IMR-90 (cell line): ENCODE results near the gene PITPNC1. TPM values are rescaled to one million over a fixed set of nuclear protein-coding genes. Genes with fewer than 3 reads are reported as not detected.

Experiments
- ATAC-seq: fragments of 200-7000 bp; cut with Tn5 transposase; 2 replicates; pipeline ENCODE4 v1.9.1; 2020; ENCODE audit warnings: low read depth, mild to moderate bottlenecking, moderate library complexity
- BruUV-seq: library from RNA; stranded (reverse); fragments of 400-500 nt; replicated peaks from 2 replicates; lab custom pipeline; 2021; lab: Mats Ljungman, UMichigan
- CTCF ChIA-PET: fragments of 300-600 bp; formaldehyde crosslinking; extraction: SDS; loops from one replicate; lab custom pipeline; 2021; ENCODE audit warnings: antibody characterized with exemption; lab: Yijun Ruan, JAX
- POLR2A ChIA-PET: fragments of 300-600 bp; sonication (Branson Sonifier 250); formaldehyde crosslinking; loops from one replicate; lab custom pipeline; 2022; ENCODE audit warnings: antibody characterized with exemption; ENCODE audit not compliant: unreplicated experiment; lab: Charles Lee
- DNase-seq: peaks from one replicate; pipeline ENCODE4 v3.0.0; 2013
- H2AFZ ChIP-seq: replicated peaks from 2 replicates; pipeline ENCODE3; 2013; ENCODE audit warnings: low read length, mild to moderate bottlenecking; ENCODE audit not compliant: poor library complexity
- H2AK5ac ChIP-seq: 2 replicates; pipeline ENCODE4 v1.6.1; 2013; ENCODE audit warnings: low read depth, low read length, inconsistent platforms
- H2AK9ac ChIP-seq: replicated peaks from 2 replicates; pipeline ENCODE3; 2013; ENCODE audit warnings: mild to moderate bottlenecking, low read depth, low read length, moderate library complexity; ENCODE audit not compliant: poor library complexity
- H2BK120ac ChIP-seq: 2 replicates; pipeline ENCODE4 v1.6.1; 2013; ENCODE audit warnings: low read depth, low read length, inconsistent platforms
- H2BK15ac ChIP-seq: 3 replicates; pipeline ENCODE4 v1.6.1; 2013; ENCODE audit warnings: low read depth, low read length, inconsistent platforms
- H2BK20ac ChIP-seq: 2 replicates; pipeline ENCODE4 v1.6.1; 2013; ENCODE audit warnings: low read depth, mild to moderate bottlenecking, inconsistent platforms, low read length, moderate library complexity
- H2BK5ac ChIP-seq: 2 replicates; pipeline ENCODE4 v1.6.1; 2013; ENCODE audit warnings: mild to moderate bottlenecking, low read depth, low read length, inconsistent platforms; ENCODE audit not compliant: poor library complexity, severe bottlenecking
- H3K14ac ChIP-seq: replicated peaks from 2 replicates; pipeline ENCODE4 v1.6.1; 2013; ENCODE audit warnings: low read depth, low read length, inconsistent platforms
- H3K18ac ChIP-seq: 2 replicates; pipeline ENCODE4 v1.6.1; 2013; ENCODE audit warnings: low read depth, low read length, control low read depth
- H3K23ac ChIP-seq: 2 replicates; pipeline ENCODE4 v1.6.1; 2013; ENCODE audit warnings: low read depth, low read length, inconsistent platforms
- H3K27ac ChIP-seq: 2 replicates; pipeline ENCODE4 v1.5.1; 2013; ENCODE audit warnings: mild to moderate bottlenecking, control low read depth, low read length; ENCODE audit not compliant: insufficient read depth
- H3K27me3 ChIP-seq: 2 replicates; pipeline ENCODE4 v1.6.1; 2013; ENCODE audit warnings: low read length; ENCODE audit not compliant: control insufficient read depth, insufficient read depth
- H3K36me3 ChIP-seq: 2 replicates; pipeline ENCODE4 v1.6.1; 2013; ENCODE audit warnings: low read length, mixed read lengths; ENCODE audit not compliant: control insufficient read depth, insufficient read depth
- H3K4ac ChIP-seq: 2 replicates; pipeline ENCODE4 v1.6.1; 2013; ENCODE audit warnings: low read depth, low read length, inconsistent platforms
- H3K4me1 ChIP-seq: 2 replicates; pipeline ENCODE4 v1.6.1; 2013; ENCODE audit warnings: low read length, mixed read lengths; ENCODE audit not compliant: control insufficient read depth, insufficient read depth
- H3K4me2 ChIP-seq: 2 replicates; pipeline ENCODE4 v1.6.1; 2013; ENCODE audit warnings: low read depth, mild to moderate bottlenecking, control low read depth, low read length, moderate library complexity
- H3K4me3 ChIP-seq: 2 replicates; pipeline ENCODE4 v1.5.1; 2013; ENCODE audit warnings: low read depth, mild to moderate bottlenecking, control low read depth, low read length, moderate library complexity; ENCODE audit not compliant: insufficient read depth
- H3K56ac ChIP-seq: 2 replicates; pipeline ENCODE4 v1.6.1; 2013; ENCODE audit warnings: low read length, inconsistent platforms; ENCODE audit not compliant: insufficient read depth; ENCODE audit errors: extremely low read depth
- H3K79me1 ChIP-seq, 2 experiments: 2 replicates each; pipeline ENCODE4 v1.6.1; 2013; ENCODE audit warnings: low read length in 2 of 2, inconsistent platforms in 1 of 2, low read depth in 1 of 2
- H3K9ac ChIP-seq: 2 replicates; pipeline ENCODE4 v1.6.1; 2013; ENCODE audit warnings: low read depth, low read length, control low read depth
- H3K9me1 ChIP-seq: 2 replicates; pipeline ENCODE4 v1.6.1; 2013; ENCODE audit warnings: low read length, inconsistent platforms; ENCODE audit not compliant: insufficient read depth
- H3K9me3 ChIP-seq: 2 replicates; pipeline ENCODE4 v1.6.1; 2013; ENCODE audit warnings: low read length; ENCODE audit not compliant: control insufficient read depth, insufficient read depth
- H4K20me1 ChIP-seq: 2 replicates; pipeline ENCODE4 v1.6.1; 2013; ENCODE audit warnings: low read length, inconsistent platforms; ENCODE audit not compliant: insufficient read depth
- H4K5ac ChIP-seq: 2 replicates; pipeline ENCODE4 v1.6.1; 2013; ENCODE audit warnings: mild to moderate bottlenecking, low read depth, low read length, control low read depth
- H4K8ac ChIP-seq, 2 experiments: 2 replicates each; pipeline ENCODE4 v1.6.1; 2013; ENCODE audit warnings: low read depth in 2 of 2, low read length in 2 of 2, control low read depth in 1 of 2, inconsistent platforms in 1 of 2
- H4K91ac ChIP-seq: 2 replicates; pipeline ENCODE4 v1.6.1; 2013; ENCODE audit warnings: low read depth, low read length, inconsistent platforms; ENCODE audit not compliant: insufficient read depth
- BHLHE40 ChIP-seq: fragments of 150-350 bp; IDR thresholded peaks from 2 replicates; pipeline ENCODE4 v1.6.1; 2016; ENCODE audit warnings: mild to moderate bottlenecking, low read depth, low read length
- CEBPB ChIP-seq: IDR thresholded peaks from 2 replicates; pipeline ENCODE4 v1.6.1; 2012; ENCODE audit warnings: low read depth, low read length, improper control_type of control experiment
- CHD1 ChIP-seq: IDR thresholded peaks from 2 replicates; pipeline ENCODE4 v1.6.1; 2012; ENCODE audit warnings: low read depth, low read length, improper control_type of control experiment
- CTCF ChIP-seq: conservative IDR thresholded peaks from 2 replicates; pipeline ENCODE4 v1.5.1; 2012; ENCODE audit warnings: mild to moderate bottlenecking, low read depth, low read length, improper control_type of control experiment
- ELK1 ChIP-seq: fragments of 150-350 bp; IDR thresholded peaks from 2 replicates; pipeline ENCODE4 v1.6.1; 2016; ENCODE audit warnings: low read depth, mild to moderate bottlenecking, low read length, moderate library complexity, borderline replicate concordance
- FOS ChIP-seq: fragments of 150-350 bp; IDR thresholded peaks from 2 replicates; pipeline ENCODE4 v1.6.1; 2016; ENCODE audit warnings: low read depth, low read length
- MAFK ChIP-seq: IDR thresholded peaks from 2 replicates; pipeline ENCODE4 v1.6.1; 2012; ENCODE audit warnings: low read depth, low read length, improper control_type of control experiment
- MAZ ChIP-seq: IDR thresholded peaks from 2 replicates; pipeline ENCODE4 v1.6.1; 2012; ENCODE audit warnings: low read depth, mild to moderate bottlenecking, low read length, improper control_type of control experiment, moderate library complexity, borderline replicate concordance
- MXI1 ChIP-seq: IDR thresholded peaks from 2 replicates; pipeline ENCODE4 v1.6.1; 2012; ENCODE audit warnings: low read depth, mild to moderate bottlenecking, low read length, moderate library complexity, borderline replicate concordance
- NFE2L2 ChIP-seq: fragments of 150-350 bp; IDR thresholded peaks from 2 replicates; pipeline ENCODE4 v1.6.1; 2016; ENCODE audit warnings: low read depth, mild to moderate bottlenecking, low read length
- POLR2A ChIP-seq: IDR thresholded peaks from 2 replicates; pipeline ENCODE4 v1.6.1; 2012; ENCODE audit warnings: mild to moderate bottlenecking, low read depth, low read length
- RAD21 ChIP-seq: IDR thresholded peaks from 2 replicates; pipeline ENCODE4 v1.6.1; 2012; ENCODE audit warnings: low read length, improper control_type of control experiment
- RCOR1 ChIP-seq: IDR thresholded peaks from 2 replicates; pipeline ENCODE4 v1.6.1; 2012; ENCODE audit warnings: mild to moderate bottlenecking, low read length, improper control_type of control experiment; ENCODE audit not compliant: insufficient replicate concordance
- RFX5 ChIP-seq: IDR thresholded peaks from 2 replicates; pipeline ENCODE4 v1.8.0; 2012; ENCODE audit warnings: low read depth, mild to moderate bottlenecking, low read length, moderate library complexity
- SMC3 ChIP-seq: fragments of 150-350 bp; IDR thresholded peaks from 2 replicates; pipeline ENCODE4 v1.6.1; 2016; ENCODE audit warnings: low read depth, mild to moderate bottlenecking, antibody characterized with exemption, low read length, moderate library complexity
- USF2 ChIP-seq: fragments of 150-350 bp; IDR thresholded peaks from 2 replicates; pipeline ENCODE4 v1.6.1; 2017; ENCODE audit warnings: mild to moderate bottlenecking, antibody characterized with exemption, low read length, low read depth
- WGBS, 2 experiments: methylation state at CpG; one replicate each; pipeline versions ENCODE4 v1.1.5 to v1.1.7; 2013; ENCODE audit warnings: missing lambda C conversion rate in 2 of 2; ENCODE audit not compliant: insufficient read length in 1 of 2; ENCODE audit errors: extremely low coverage in 2 of 2; 5-methylcytosine and 5-hydroxymethylcytosine counted together
- dilution Hi-C: fragments of 300-500 bp; cut with HindIII; formaldehyde crosslinking; loops from one replicate; pipeline ENCODE4 v1.14.3; 2018; ENCODE audit warnings: low sequenced_read_pairs; ENCODE audit not compliant: unreplicated experiment
- in situ Hi-C: fragments of 300-500 bp; cut with MboI; formaldehyde crosslinking; loops from 3 replicates; pipeline ENCODE4 v1.14.3; 2019; ENCODE audit warnings: low sequenced_read_pairs, inconsistent platforms, mixed read lengths
- intact Hi-C: fragments of 100-400 bp; cut with micrococcal nuclease; formaldehyde crosslinking; loops from 2 replicates; pipeline ENCODE4 v1.10.0; 2022
- polyA plus RNA-seq, 3 experiments: library from polyadenylated mRNA; depleted of rRNA; stranded (reverse); fragments of >200 nt; gene quantifications; 2 replicates each; pipeline ENCODE4 v1.2.3, GENCODE V29; 2012; ENCODE audit warnings: low replicate concordance in 1 of 3
- total RNA-seq: library from RNA; depleted of rRNA; stranded (reverse); fragments of >200 nt; gene quantifications from 2 replicates; pipeline ENCODE4 v1.2.3, GENCODE V29; 2012

PITPNC1 gene
- total and polyA plus RNA-seq, 2 of the 4 experiments (the other 2 are of a cell fraction), result 4.1 TPM

GRCh38 chr17:67511804-67512203 is 134.7 kb downstream of the PITPNC1 start:
- Histone ChIP-seq H2BK20ac (no peak overlapping the region), H3K27me3 (no peaks in the 10 kb centered on the region), H2BK5ac (no peak overlapping the region), H3K79me1 (peaks cover 16 to 30% of the 10 kb centered on the region in 2 experiments), H2BK120ac (no peak overlapping the region), H3K27ac (no peak overlapping the region), H2AK9ac (no peak overlapping the region), H3K4me3 (no peak overlapping the region), H3K18ac (no peak overlapping the region), H2BK15ac (no peak overlapping the region), H3K23ac (no peak overlapping the region), H3K9ac (no peak overlapping the region), H3K14ac (no peak overlapping the region), H2AK5ac (no peak overlapping the region), H4K91ac (no peak overlapping the region), H4K8ac (no peak overlapping the region), H3K9me1 (no peaks in the 10 kb centered on the region), H3K4ac (no peak overlapping the region), H4K20me1 (no peaks in the 10 kb centered on the region), H2AFZ (no peak overlapping the region), H3K9me3 (peaks cover 3% of the 10 kb centered on the region), H3K4me1 (no peaks in the 10 kb centered on the region), H3K56ac (no peak overlapping the region), H3K36me3 (no peaks in the 10 kb centered on the region), H4K5ac (no peak overlapping the region), H3K4me2 (no peak overlapping the region)
- in situ Hi-C loops (no loop called here), intact Hi-C loops (no loop called here), dilution Hi-C loops (no loop called here)
- no TSS peak for BruUV-seq
- DNase-seq (no peak), ATAC-seq (no peak)
- CTCF ChIA-PET, result interaction anchor here (0.7 kb wide), 1 partner anchor 83 kb away, joined by 3 read pairs; no protein-coding TSS in a partner anchor
- WGBS, 2 experiments, result no CpG with 5 or more reads among the region's 2 CpGs
- TF ChIP-seq RFX5 (no peak), SMC3 (no peak), CHD1 (no peak), FOS (no peak), ELK1 (no peak), RAD21 (no peak), BHLHE40 (no peak), RCOR1 (no peak), NFE2L2 (no peak), CTCF (no peak), MXI1 (no peak), MAFK (no peak), CEBPB (no peak), POLR2A (no peak), MAZ (no peak), USF2 (no peak)
- POLR2A ChIA-PET, result no interaction called here
